Glomerular endothelial cell (primary cell): ENCODE results near the gene MANSC1. TPM values are rescaled to one million over a fixed set of nuclear protein-coding genes. Genes with fewer than 3 reads are reported as not detected.
"Not testable (repeated sequence)": the region's sequence is repeated elsewhere in the genome, so short reads cannot be mapped to it uniquely, and the experiment has no call there.

Experiments used
- DNase-seq: peaks from one replicate; pipeline ENCODE4 v3.0.0-alpha.2; 2011; ENCODE audit warnings: low read depth, low spot score; ENCODE audit errors: extremely low read depth
- total RNA-seq: library from RNA; depleted of rRNA; stranded (reverse); fragments of >200 nt; gene quantifications from 2 replicates; pipeline ENCODE4 v1.2.3, GENCODE V29; 2015

The MANSC1 gene
- total RNA-seq, 1 donor from 2014 or later = 56.6 TPM

DNA sequence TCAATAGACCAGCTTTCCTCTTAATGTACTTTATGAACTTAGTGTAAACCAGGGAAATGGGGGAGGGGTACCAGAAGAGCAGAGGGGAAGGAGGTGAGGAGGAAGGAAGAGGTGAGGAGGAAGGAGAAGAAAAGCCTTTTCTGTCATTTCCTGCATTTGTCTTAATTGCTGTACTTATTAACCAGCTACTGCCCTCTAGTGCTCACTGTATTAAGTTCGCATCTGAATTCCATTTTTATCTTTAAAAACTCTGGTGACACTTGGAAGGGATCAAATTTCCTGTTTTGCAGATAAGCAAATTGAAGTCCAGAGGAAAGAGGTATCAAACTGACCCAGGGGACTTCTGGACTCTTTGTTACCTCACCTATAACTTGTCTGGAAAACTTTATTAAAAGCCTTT lies 22.2 kb downstream of the MANSC1 start:
- DNase-seq = no peak

DNA sequence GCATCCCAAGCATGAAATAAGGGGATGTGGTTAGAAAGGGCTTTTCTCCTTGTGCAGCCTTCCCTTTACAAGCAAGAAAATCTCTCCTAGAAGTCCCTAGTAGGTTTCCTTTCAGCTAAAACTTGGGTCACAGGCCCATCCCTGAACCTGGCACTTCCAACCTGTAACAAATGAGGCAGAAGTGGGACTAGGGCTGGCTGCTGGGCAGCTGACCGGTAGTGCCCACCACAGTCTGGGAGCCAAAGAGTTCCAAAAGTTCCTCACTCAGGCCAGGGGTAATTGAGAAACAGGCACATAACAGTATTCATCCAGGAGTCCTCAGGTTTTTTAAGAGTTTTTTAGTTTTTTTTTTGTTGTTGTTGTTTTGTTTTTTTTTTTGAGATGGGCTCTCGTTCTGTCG lies 23.8 kb downstream of the MANSC1 start:
- no peak for DNase-seq

DNA sequence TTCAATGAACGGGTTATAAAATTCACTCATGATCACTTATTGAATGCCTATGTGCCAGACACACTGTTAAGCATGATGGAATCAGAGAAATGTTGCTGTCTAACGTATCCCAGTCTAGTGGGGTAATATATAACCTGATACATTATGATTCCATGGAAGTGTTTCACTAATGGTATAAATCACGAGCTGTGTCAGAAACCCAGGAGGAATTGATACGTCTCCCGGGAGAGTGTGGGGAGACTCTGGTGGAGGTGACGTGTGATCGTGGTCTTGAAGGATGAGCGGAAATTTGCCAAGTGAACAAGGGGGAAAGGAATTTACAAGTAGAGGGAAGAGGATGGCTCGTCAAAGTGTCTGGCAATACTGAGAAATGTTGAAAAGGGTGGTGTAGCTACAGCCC lies 26.5 kb downstream of the MANSC1 start:
- DNase-seq = no peak

DNA sequence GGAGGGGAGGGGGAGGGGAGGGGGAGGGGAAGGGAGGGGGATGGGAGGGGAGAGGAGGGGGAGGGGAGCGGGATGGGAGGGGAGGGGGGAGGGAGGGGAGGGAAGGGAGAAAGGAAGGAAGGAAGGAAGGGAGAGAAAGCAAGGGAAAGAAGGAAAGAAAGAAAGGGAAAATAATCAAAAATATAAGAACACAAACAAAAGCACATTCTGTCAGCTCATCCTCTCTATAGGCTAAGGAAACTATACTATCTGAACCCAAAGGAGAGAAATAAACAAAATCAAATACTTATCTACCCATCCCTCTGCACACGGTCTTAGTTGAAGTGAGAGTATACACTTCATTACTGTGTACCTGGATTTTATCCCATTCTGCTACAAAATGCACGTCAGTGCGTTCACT lies 26.9 kb downstream of the MANSC1 start:
- no peak for DNase-seq

DNA sequence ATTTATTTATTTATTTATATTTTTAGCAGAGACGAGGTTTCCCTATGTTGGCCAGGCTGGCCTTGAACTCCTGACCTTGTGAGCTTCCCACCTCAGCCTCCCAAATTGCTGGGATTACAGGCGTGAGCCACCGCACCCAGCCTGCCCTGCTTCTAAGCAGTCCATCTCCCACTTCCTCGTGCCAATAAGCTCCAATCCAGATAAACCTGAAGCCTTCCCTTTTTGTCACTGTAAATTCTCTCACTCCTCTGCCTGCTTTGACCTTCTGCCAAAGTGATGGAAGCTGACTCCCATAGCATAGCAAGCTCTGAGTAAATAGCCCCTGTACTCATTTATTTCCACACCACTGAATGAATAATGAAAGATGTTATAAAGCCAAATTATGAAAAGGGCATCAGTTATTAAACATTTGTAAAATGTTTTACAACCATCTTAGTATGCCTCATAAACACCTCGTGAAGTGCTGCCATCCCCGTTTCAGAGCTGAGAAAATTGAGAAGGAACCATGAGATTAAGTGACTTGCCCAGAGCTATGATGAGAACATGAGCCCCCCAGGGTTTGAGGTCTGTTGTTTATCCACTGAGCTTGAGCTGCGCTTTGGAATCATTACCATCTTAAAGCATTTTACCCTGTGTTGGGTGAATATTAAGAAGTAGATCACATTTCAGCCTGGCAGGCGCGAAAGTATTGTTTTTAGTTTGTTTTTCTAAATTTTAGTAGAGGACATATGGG lies 30.4 kb downstream of the MANSC1 start:
- DNase-seq = no peak

DNA sequence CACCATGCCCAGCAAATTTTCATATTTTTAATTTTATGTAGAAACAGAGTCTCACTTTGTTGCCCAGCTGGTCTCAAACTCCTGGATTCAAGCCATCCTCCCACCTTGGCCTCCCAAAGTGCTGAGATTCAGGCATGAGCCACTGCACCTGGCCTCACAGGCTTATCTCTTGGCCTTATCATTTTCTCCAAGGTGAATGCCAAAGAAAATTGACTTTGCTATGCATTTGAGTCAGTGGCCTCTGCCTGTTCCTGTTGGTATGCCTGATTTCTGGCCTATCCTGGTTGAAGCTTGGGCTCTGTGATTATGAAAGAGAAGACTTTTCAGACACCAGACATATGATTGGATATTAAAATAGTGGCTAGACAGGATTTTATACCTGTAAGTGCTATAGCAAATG lies 34.2 kb downstream of the MANSC1 start:
- DNase-seq = no peak

DNA sequence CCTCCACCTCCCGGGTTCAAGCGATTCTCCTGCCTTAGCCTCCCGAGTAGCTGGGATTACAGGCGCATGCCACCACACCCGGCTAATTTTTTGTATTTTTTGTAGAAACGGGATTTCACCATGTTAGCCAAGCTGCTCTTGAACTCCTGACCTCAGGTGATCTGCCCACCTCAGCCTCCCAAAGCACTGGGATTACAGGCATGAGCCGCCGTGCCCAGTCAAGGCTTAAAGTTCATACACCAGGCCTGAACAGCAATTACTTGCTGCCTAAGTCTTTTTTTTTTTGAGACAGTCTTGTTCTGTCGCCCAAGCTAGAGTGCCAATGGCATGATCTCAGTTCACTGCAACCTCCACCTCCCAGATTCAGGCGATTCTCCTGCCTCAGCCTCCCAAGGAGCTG lies 39.3 kb downstream of the MANSC1 start:
- not testable (repeated sequence) for DNase-seq

DNA sequence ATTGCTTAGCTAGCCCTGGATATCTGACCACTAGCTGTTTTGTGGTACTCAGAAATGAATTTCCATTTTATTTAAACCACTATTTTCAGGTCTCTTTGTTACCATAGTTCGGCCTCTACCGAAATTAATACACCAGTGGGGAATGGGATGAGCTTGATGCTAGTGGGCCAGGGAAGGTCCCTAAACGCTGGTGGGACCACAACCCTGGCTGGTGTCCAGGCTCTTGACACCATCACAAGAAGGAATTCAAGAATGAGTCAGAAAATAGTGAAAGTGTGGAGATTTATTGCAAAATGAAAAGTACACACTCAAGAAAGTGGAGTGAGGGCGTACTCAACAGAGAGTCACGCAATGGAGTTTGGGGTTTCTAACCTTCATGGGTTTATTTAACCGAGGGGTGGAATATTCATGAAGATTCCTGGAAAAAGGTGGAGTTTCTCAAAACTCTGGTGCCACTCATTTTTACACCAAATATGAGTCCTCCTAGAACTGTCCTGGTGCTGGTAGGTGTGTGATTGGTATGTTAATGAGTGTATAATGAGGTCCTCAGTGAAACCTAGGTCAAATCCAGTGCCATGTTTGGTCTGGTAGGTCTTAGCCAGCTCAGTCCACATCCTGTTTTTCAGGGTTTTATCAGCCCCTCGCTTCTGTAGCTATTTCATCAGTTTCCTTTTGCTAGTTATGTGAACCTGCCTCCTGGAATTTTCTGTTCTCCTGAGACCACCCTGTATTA lies 44.3 kb downstream of the MANSC1 start:
- DNase-seq = no peak

DNA sequence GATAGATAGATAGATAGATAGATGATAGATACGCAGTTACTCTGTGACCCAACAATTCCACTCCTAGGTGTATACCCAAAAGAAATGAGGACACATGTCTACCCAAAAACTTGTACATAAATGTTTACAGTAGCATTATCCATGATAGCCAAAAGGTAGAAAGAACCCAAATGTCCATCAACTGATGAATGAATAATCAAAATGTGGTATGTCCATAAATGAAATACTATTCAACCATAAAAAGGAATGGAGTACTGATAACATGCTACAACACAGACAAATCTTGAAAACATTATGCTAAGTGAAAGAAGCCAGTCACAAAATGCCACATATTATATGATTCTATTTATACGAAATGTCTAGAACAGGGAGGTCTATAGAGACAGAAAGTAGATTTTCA lies 47.1 kb downstream of the MANSC1 start:
- no peak for DNase-seq

DNA sequence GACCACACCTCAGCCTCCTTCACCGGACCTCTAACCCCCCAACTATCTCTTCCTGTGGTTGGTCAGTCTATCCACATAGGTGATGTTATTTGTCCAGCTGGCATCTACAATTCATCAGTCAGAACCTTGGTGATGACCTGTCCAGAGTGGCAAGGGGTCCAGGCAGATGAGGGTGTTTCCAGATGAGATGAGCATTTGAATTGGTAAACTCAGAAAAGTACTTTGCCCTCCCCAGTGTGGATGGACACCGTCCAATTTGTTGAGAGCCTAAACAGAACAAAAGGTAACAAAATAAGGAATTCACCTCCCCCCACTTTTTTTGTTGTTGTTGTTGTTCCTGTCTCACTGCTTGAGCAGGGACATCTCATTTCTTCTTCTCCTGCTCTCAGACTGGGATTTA lies 48.9 kb downstream of the MANSC1 start:
- DNase-seq = no peak

DNA sequence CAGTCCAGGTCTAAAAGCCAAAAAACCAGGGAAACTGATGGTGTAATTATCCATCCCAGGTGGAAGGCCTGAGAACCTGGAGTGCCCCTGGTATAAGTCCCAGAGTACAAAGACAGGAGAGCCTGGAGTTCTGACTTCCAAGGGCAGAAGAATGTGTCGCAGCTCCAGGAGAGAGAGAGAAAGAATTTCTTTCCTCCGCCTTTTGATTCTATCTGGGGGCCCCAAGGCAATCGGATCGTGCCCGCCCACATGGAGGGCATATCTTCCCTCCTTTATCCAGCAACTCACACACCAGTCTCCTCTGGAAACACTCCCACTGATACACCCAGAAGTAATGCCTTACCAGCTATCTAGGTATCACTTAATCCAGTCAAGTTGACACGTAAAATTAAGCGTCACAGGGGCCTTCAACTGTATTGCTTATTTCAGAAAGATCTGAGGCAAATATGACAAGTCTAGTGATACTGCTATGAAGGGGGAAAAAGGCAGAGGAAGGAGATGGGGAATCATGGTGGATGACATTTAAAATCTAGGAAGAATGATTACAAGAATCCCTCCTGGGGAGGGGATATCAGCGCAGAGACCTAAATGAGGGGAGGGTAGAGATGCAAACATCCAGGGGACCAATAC lies 52.7 kb downstream of the MANSC1 start:
- DNase-seq = no peak

DNA sequence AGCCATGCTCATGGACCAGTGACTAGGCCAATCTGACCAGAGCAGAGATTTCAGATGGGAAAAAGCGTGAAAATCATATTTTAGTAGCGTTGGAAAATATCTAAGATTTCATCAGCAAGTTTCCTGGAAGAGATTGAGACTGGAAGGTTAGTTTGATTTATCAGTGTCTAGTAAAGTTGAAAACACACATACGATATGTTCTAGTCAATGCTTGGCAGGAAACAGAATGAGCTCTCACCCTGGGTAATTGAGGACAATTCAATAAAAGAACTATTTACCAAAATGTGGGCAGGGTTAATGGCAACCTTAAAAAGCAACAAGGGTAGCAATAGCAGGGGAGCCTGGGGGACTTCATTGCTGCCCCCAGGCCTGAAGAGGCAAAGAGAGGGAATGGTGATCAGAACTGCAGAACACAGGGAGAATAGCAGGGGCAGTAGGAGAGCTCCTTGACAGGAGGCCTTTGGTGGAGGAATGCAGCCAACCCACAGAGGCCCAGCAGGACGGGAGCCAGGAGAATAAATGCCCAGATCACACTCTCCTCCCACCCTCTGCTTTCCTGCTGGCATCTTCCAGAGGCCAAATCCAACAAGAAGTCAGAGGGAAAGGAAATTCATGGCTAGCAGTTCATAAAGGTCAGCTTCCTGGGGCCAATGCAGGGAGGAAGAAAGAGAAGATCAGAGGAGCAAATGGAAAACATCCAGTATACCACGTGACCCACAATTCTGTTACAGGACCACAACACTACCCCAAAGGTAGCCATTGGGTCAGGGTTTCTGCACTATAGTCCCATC lies 55.6 kb downstream of the MANSC1 start:
- no peak for DNase-seq

DNA sequence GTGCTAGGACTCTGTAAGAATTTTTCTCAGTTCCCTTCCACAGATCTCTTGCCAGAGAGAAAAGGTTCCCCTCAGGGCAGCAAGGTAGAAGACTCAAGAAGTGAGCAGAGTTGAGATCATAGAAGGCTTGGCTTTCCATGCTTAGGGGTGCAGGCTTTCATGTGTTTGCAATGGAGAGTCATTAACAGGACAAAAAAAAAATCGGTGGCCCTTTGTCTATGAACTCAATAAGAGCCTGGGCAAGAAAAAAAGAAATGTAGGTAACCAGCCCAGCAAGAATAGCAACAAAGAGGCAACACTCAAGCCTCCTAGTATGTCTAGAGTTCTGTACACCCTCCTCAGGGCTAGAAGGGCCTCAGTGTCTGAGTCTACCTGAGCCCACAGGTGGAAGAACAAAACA lies 59.8 kb downstream of the MANSC1 start:
- DNase-seq = no peak

DNA sequence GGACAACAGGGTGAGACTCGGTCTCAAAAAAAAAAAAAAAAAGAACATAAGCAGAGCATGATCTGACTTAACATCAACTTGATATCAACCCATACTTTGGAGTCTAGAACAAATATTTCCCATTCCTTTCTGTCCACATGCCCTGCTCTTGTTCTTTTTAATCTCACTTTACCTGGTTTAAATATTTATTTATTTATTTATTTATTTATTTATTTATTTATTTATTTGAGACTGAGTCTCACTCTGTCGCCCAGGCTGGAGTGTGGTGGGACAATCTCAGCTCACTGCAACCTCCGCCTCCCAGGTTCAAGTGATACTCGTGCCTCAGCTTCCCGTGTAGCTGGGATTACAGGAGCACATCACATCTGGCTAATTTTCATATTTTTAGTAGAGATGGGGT lies 63.6 kb downstream of the MANSC1 start:
- no peak for DNase-seq

DNA sequence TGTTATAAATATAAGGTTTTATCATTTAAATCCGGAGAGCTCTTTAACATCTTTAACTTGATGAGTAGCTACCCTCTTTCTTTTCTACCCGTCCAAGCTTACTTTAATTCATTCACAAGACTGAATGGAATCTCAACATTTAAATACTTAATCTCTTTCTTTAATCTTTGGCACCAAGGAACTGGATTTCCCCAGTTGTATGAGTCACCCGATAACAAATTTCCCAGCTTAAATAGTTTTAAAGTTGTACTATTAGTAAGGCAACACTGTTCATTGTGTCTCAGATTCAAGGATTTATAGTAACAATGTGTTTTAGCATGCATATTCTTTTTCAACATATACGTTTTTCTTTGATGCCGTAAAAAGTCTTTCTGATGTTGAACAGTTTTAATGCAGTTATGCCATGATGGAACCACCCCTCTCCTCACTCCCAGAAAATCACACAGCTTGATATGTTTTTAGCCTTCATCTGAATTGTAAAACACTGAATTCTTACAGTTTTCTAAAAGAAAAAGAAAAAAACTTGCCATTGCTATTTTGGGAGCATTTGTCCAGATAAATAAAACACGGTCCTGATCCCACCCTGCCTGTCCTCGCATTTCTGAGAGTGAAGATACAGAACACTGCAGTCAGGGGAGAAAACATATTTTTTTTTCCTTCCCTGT lies 67.1 kb downstream of the MANSC1 start:
- no peak for DNase-seq

DNA sequence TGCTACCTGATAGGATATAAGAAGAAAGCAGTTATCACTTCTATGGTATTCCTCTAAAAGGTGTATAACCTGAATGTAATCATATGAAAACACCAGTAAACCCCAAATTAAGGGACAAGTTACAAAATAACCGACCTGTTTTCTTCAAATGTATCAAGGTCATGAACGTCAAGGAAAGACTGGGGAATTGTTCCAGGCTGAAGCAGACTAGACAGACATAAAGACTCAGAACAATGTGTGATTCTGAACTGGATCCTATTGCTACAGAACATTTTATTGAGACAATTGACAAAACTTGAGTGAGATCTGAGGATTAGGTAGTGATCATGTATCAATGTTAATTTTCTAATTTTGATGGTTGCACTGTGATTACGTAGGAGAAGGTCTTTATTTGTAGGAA lies 67.8 kb downstream of the MANSC1 start:
- no peak for DNase-seq

DNA sequence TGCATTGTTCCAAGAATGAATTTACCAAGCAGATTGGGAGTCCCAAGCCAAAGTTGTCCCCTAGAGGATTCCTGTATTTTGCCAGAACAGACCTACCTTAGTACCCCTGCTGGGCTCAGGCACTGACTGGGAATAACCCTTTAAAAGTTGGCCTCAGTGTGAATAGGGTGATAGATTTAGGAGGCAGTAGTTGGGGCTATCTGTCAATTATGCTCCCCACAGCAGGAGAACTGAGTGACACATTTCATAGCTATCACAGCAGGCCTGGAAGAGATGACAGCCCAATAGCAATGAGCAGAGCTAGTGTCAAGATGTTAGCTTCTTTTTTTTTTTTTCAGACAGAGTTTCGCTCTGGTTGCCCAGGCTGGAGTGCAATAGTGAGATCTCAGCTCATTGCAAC lies 68.9 kb downstream of the MANSC1 start:
- no peak for DNase-seq

DNA sequence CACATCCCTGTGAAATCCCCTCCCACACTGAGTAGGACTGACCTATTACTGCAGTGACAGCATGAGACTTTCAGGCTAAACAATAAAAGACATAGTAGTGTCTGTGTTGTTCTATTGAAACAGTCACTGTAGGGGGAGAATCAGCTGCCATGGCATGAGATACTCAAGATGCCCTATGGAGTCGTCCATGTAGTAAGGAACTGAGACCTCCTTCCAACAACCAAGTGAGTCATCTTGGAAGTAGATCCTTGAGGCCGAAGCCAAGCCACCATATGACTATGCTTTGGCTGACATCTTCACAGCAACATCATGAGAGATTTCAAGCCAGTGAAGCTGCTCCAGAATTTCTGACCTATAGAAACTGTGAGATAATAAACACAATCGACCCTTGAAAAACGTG lies 71.1 kb downstream of the MANSC1 start:
- no peak for DNase-seq
